KMS-11 (cell line): ENCODE data around the gene NLRP12.

ENCODE experiments used
- H2AFZ ChIP-seq: fragments of 200-600 bp; sonication (generic); 2 replicates; pipeline ENCODE4 v1.6.1; 2016; ENCODE audit warnings: antibody characterized with exemption, mixed run types, low read depth
- H3K27ac ChIP-seq: fragments of 200-600 bp; sonication (generic); 2 replicates; pipeline ENCODE4 v1.6.1; 2016; ENCODE audit warnings: mild to moderate bottlenecking, mixed run types
- H3K27me3 ChIP-seq: fragments of 200-600 bp; sonication (generic); 2 replicates; pipeline ENCODE4 v1.6.1; 2017; ENCODE audit warnings: mild to moderate bottlenecking, low read depth, mixed run types, moderate library complexity; ENCODE audit not compliant: insufficient read depth
- H3K36me3 ChIP-seq: fragments of 200-600 bp; sonication (generic); 2 replicates; pipeline ENCODE4 v1.6.1; 2017; ENCODE audit warnings: mild to moderate bottlenecking, mixed run types; ENCODE audit not compliant: insufficient read depth
- H3K4me1 ChIP-seq: fragments of 200-600 bp; sonication (generic); 2 replicates; pipeline ENCODE4 v1.6.1; 2016; ENCODE audit warnings: mild to moderate bottlenecking, low read depth, mixed run types; ENCODE audit not compliant: poor library complexity, severe bottlenecking
- H3K4me2 ChIP-seq: fragments of 200-600 bp; sonication (generic); 2 replicates; pipeline ENCODE4 v1.7.0; 2016; ENCODE audit warnings: mild to moderate bottlenecking, mixed run types
- H3K4me3 ChIP-seq: fragments of 200-600 bp; sonication (generic); IDR thresholded peaks from 2 replicates; pipeline ENCODE4 v1.6.1; 2017; ENCODE audit warnings: low read depth, low read length, mixed read lengths; ENCODE audit not compliant: insufficient read depth
- H3K79me2 ChIP-seq: fragments of 200-600 bp; sonication (generic); 2 replicates; pipeline ENCODE4 v1.6.1; 2016; ENCODE audit warnings: low read depth, mixed run types; ENCODE audit not compliant: insufficient read depth
- H3K9ac ChIP-seq: fragments of 200-600 bp; sonication (generic); 2 replicates; pipeline ENCODE4 v1.6.1; 2016; ENCODE audit warnings: mild to moderate bottlenecking, mixed run types
- H4K20me1 ChIP-seq: fragments of 200-600 bp; sonication (generic); 2 replicates; pipeline ENCODE4 v1.6.1; 2016; ENCODE audit warnings: mild to moderate bottlenecking, mixed run types; ENCODE audit not compliant: insufficient read depth
- TF ChIP-seq, protein P1 (sequence below): fragments of 200-600 bp; sonication (generic); conservative IDR thresholded peaks from 2 replicates; pipeline ENCODE4 v1.6.1; 2017; ENCODE audit warnings: low read depth, mild to moderate bottlenecking, antibody characterized with exemption, low read length, moderate library complexity, mixed read lengths

The NLRP12 gene

DNA sequence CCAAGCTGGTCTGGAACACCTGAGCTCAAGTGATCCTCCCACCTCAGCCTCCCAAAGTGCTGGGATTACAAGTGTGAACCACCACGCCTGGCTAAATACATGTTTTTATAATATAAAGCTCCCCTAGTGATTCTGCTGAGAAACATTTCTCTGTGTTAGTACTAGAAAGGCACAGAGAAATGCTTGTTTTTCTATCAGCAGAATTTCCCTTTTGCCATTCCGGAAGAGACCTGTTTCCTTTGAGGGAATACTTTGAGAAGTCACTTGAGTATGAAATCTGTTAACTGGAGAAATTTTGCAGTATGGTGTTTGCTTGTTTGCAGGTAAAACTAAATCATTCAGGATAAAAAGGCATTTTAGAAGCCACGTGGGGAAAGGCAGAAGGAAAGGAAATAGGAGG is 4.4 kb upstream of the NLRP12 start:
- H3K27ac ChIP-seq: no peak overlapping the region
- no peak overlapping the region for H3K4me2 ChIP-seq
- H2AFZ ChIP-seq: no peak overlapping the region
- H3K27me3 ChIP-seq: no peaks in the 10 kb centered on the region; the same call in 1 of the 2 replicates
- no peaks in the 10 kb centered on the region for H3K79me2 ChIP-seq
- no peaks in the 10 kb centered on the region for H3K36me3 ChIP-seq
- TF ChIP-seq, protein P1, sequence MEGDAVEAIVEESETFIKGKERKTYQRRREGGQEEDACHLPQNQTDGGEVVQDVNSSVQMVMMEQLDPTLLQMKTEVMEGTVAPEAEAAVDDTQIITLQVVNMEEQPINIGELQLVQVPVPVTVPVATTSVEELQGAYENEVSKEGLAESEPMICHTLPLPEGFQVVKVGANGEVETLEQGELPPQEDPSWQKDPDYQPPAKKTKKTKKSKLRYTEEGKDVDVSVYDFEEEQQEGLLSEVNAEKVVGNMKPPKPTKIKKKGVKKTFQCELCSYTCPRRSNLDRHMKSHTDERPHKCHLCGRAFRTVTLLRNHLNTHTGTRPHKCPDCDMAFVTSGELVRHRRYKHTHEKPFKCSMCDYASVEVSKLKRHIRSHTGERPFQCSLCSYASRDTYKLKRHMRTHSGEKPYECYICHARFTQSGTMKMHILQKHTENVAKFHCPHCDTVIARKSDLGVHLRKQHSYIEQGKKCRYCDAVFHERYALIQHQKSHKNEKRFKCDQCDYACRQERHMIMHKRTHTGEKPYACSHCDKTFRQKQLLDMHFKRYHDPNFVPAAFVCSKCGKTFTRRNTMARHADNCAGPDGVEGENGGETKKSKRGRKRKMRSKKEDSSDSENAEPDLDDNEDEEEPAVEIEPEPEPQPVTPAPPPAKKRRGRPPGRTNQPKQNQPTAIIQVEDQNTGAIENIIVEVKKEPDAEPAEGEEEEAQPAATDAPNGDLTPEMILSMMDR: no peak
- H3K4me1 ChIP-seq: no peaks in the 10 kb centered on the region
- H3K9ac ChIP-seq: no peak overlapping the region
- no peaks in the 10 kb centered on the region for H4K20me1 ChIP-seq
- H3K4me3 ChIP-seq: no peak overlapping the region

DNA sequence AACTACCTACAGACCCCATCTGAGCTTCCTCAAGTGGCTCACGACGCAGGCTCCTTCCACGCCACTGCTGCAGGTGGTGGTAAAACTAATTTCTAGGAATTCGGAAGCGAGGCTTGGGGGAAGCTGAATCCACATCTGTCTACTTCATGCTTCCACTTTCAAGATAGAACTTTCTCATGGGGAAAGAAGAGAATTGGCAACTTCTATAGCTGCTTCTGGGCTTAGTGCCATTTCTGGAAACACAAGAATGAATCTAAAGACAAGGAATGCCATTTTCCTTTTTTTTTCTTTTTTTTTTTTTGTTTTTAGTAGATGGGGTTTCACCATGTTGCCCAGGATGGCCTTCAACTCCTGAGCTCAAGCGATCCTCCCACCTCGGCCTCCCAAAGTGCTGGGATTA is 2.8 kb upstream of the NLRP12 start:
- Histone ChIP-seq H3K9ac (no peak overlapping the region), H3K4me2 (no peak overlapping the region), H3K27me3 (no peaks in the 10 kb centered on the region), H3K4me3 (no peak overlapping the region), H4K20me1 (no peaks in the 10 kb centered on the region), H2AFZ (no peak overlapping the region), H3K36me3 (no peaks in the 10 kb centered on the region), H3K27ac (no peak overlapping the region), H3K79me2 (no peaks in the 10 kb centered on the region), H3K4me1 (no peaks in the 10 kb centered on the region)
- TF ChIP-seq, protein P1: no peak

DNA sequence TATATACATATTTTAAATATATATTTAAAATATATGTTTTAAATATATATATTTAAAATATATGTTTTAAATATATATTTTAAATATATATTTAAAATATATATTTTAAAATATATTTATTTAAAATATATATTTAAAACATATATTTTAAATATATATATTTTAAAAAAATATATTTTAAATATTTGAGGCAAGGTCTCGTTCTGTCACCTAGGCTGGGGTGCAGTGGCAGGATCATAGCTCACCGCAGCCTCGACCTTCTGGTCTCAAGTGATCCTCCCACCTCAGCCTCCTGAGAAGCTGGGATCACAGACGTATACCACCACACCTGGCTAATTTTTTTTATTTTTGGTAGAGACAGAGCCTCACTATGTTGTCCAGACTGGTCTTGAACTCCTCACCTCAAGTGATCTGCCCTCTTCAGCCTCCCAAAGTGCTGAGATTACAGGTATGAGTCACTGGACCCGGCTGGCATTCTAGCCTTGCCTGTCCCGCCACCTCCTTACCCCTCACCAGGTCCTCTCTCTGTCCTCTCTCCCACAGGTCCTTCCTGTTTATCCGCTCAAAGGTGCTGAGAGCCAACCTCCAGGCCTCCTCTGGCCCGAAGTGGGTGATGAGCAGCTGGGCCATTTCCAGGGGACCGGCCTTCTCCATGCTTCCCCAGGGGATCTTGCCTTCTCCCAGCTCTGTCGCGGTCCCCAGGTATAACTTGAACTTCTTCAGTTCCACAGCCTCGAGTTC is 564 bp downstream of the NLRP12 start:
- Histone ChIP-seq H3K27me3 (no peaks in the 10 kb centered on the region), H4K20me1 (no peaks in the 10 kb centered on the region), H3K9ac (no peak overlapping the region), H3K27ac (no peak overlapping the region), H3K36me3 (no peaks in the 10 kb centered on the region), H3K79me2 (no peaks in the 10 kb centered on the region), H2AFZ (no peak overlapping the region), H3K4me2 (no peak overlapping the region), H3K4me3 (no peak overlapping the region), H3K4me1 (no peaks in the 10 kb centered on the region)
- TF ChIP-seq, protein P1: no peak

DNA sequence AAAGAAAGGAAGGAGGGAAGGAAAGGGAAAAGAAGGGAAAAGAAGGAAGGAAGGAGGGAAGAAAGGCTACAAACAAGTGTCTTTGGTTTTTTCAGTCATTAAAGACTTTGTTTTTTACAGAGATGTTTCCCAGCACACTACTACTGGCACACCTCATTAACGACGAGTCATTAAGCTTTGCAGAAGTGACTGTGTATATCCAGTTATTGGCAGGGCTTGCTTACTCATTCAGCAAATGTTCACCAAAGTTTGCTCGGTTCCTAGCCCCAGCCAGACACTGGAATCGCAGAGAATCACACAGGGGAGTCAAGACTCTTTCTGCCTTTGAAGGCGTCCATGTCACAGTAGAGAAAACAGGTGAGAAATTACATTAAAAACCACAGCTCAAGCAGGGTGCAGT is 4.3 kb downstream of the NLRP12 start:
- no peak overlapping the region for H2AFZ ChIP-seq
- TF ChIP-seq, protein P1: no peak
- H3K27ac ChIP-seq: no peak overlapping the region
- no peak overlapping the region for H3K4me3 ChIP-seq
- H4K20me1 ChIP-seq: no peaks in the 10 kb centered on the region
- no peak overlapping the region for H3K9ac ChIP-seq
- no peaks in the 10 kb centered on the region for H3K4me1 ChIP-seq
- H3K4me2 ChIP-seq: no peak overlapping the region
- no peaks in the 10 kb centered on the region for H3K27me3 ChIP-seq
- H3K36me3 ChIP-seq: no peaks in the 10 kb centered on the region
- H3K79me2 ChIP-seq: no peaks in the 10 kb centered on the region
